ENCODE measurements around the gene PTPRE. TPM values are rescaled to one million over a fixed set of nuclear protein-coding genes. Genes with fewer than 3 reads are reported as not detected.

PTPRE gene
- total and polyA plus RNA-seq, 2 donors from 2014 or later: 1.1 to 25.7 TPM

DNA sequence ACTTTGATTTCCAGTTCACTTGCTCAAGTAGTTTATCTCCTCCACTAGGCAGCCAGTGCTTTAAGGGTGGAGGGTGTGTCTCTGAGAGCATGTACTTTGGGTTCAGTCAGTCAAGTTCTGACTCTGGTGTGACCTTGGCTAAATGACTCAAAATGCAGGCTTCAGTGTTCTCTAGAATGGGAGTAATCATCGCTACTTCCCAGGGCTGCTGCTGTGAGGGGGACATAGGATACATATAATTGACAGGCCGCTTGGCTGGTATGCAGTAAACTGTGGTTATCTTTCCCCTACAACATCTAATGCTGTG lies 3.5 kb downstream of the PTPRE start:
- TF ChIP-seq, protein P1, sequence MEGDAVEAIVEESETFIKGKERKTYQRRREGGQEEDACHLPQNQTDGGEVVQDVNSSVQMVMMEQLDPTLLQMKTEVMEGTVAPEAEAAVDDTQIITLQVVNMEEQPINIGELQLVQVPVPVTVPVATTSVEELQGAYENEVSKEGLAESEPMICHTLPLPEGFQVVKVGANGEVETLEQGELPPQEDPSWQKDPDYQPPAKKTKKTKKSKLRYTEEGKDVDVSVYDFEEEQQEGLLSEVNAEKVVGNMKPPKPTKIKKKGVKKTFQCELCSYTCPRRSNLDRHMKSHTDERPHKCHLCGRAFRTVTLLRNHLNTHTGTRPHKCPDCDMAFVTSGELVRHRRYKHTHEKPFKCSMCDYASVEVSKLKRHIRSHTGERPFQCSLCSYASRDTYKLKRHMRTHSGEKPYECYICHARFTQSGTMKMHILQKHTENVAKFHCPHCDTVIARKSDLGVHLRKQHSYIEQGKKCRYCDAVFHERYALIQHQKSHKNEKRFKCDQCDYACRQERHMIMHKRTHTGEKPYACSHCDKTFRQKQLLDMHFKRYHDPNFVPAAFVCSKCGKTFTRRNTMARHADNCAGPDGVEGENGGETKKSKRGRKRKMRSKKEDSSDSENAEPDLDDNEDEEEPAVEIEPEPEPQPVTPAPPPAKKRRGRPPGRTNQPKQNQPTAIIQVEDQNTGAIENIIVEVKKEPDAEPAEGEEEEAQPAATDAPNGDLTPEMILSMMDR (IDR thresholded peaks at IDR 0.05; ENCODE audit: borderline replicate concordance, extremely low read depth, insufficient read depth): no peak
- Histone ChIP-seq H3K4me3 (ENCODE audit: low read length in 3 of 3) (no peak overlapping the region), H3K4me1 (ENCODE audit: control insufficient read depth in 2 of 3, insufficient read depth in 2 of 3, low read depth in 1 of 3, low read length in 3 of 3) (peaks cover 0 to 8% (median 0%) of the 10 kb centered on the region in 3 donors), H3K27ac (ENCODE audit: low read depth in 2 of 2, low read length in 2 of 2) (no peak overlapping the region), H3K27me3 (ENCODE audit: control insufficient read depth, insufficient read depth, low read length) (no peaks in the 10 kb centered on the region), H3K9me3 (ENCODE audit: control insufficient read depth in 2 of 3, insufficient read depth in 1 of 3, low read length in 3 of 3) (no peaks in the 10 kb centered on the region), H3K36me3 (ENCODE audit: control insufficient read depth in 2 of 3, insufficient read depth in 3 of 3, low read length in 3 of 3) (no peaks in the 10 kb centered on the region), H3K9ac (ENCODE audit: low read length in 3 of 3) (no peak overlapping the region)
- FAIRE-seq (no peak), DNase-seq (no peak)
- intact Hi-C loops (cut with DNase I): no loop called here

DNA sequence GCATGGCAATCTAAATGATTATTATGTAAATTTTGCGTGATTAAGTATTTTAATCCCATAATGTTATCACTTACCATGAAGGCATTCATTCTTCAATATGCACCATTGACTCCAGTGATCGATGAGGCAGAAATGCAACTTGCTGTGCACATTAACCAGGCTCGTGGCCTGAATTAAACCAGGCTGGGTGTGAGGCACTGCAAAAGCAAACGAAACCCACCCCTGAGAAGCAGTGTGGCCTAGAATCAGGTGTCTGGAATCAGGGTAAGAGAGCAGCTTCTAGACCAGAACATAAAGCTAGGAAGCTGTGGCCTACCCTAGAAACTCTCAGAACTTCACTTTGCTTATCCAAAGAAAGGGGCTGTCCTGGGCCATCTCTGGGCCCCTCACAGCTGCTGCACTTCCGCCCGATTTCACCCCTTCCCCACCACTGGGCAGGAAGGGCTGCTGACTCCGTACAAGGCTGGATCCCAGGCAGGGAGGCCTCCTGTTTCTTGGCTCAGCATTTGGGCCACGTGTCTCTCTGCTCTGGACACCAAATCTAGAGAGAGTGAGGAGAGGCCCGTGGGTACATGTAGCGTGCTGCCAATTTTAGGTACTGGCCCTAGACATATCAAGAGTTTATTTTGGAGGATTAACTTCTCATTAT lies 4.4 kb downstream of the PTPRE start:
- no peak for FAIRE-seq
- no peak overlapping the region for H3K4me3 ChIP-seq (ENCODE audit: low read length in 3 of 3)
- H3K27me3 ChIP-seq (ENCODE audit: control insufficient read depth, insufficient read depth, low read length): no peaks in the 10 kb centered on the region
- peak in 1 of 5 donors; percentile 10 for DNase-seq
- peaks cover 0 to 8% (median 0%) of the 10 kb centered on the region in 3 donors for H3K4me1 ChIP-seq (ENCODE audit: control insufficient read depth in 2 of 3, insufficient read depth in 2 of 3, low read depth in 1 of 3, low read length in 3 of 3)
- no peaks in the 10 kb centered on the region for H3K36me3 ChIP-seq (ENCODE audit: control insufficient read depth in 2 of 3, insufficient read depth in 3 of 3, low read length in 3 of 3)
- no peak overlapping the region for H3K9ac ChIP-seq (ENCODE audit: low read length in 3 of 3)
- intact Hi-C loops (cut with DNase I): no loop called here
- no peak overlapping the region for H3K27ac ChIP-seq (ENCODE audit: low read depth in 2 of 2, low read length in 2 of 2)
- TF ChIP-seq, protein P1 (IDR thresholded peaks at IDR 0.05; ENCODE audit: borderline replicate concordance, extremely low read depth, insufficient read depth): no peak
- no peaks in the 10 kb centered on the region for H3K9me3 ChIP-seq (ENCODE audit: control insufficient read depth in 2 of 3, insufficient read depth in 1 of 3, low read length in 3 of 3)

DNA sequence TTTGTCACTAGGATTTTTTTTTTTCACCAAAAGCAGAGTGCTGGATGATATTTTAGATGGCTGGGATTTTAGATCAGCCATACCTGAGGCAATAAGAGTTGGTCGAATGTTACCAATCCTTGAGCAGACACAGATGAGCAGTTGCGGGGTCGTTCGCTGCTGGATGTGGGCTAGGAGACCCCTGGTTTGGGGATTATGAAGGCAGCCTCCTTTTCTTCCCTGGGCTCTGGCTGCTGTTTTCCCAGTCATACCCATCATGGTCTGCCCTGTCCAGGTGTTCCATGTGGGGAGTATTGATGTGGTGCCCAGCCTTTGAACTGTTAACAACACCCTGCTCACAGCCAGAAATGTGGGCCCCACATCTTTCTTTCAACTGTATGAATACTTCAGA lies 5.0 kb downstream of the PTPRE start:
- no peak for FAIRE-seq
- no peak for DNase-seq
- TF ChIP-seq, protein P1 (IDR thresholded peaks at IDR 0.05; ENCODE audit: borderline replicate concordance, extremely low read depth, insufficient read depth): no peak
- Histone ChIP-seq H3K27ac (ENCODE audit: low read depth in 2 of 2, low read length in 2 of 2) (no peak overlapping the region), H3K36me3 (ENCODE audit: control insufficient read depth in 2 of 3, insufficient read depth in 3 of 3, low read length in 3 of 3) (no peaks in the 10 kb centered on the region), H3K4me1 (ENCODE audit: control insufficient read depth in 2 of 3, insufficient read depth in 2 of 3, low read depth in 1 of 3, low read length in 3 of 3) (peaks cover 0 to 6% (median 0%) of the 10 kb centered on the region in 3 donors), H3K27me3 (ENCODE audit: control insufficient read depth, insufficient read depth, low read length) (no peaks in the 10 kb centered on the region), H3K9ac (ENCODE audit: low read length in 3 of 3) (no peak overlapping the region), H3K9me3 (ENCODE audit: control insufficient read depth in 2 of 3, insufficient read depth in 1 of 3, low read length in 3 of 3) (no peaks in the 10 kb centered on the region), H3K4me3 (ENCODE audit: low read length in 3 of 3) (no peak overlapping the region)
- intact Hi-C loops (cut with DNase I): no loop called here
